WTC11 (cell line): ENCODE data around the gene SAP30BP.

Source experiments
- CTCF ChIP-seq: fragments of 200-600 bp; IDR thresholded peaks from 2 replicates; pipeline ENCODE4 v1.8.0; 2022; ENCODE audit warnings: antibody characterized with exemption
- ZBTB43 ChIP-seq: sonication (generic); formaldehyde crosslinking; IDR thresholded peaks from 2 replicates; pipeline ENCODE4 v1.8.1; 2023; ENCODE audit warnings: mild to moderate bottlenecking, missing genetic modification reagents

- TF ChIP-seq CTCF (no peak), ZBTB43 (CRISPR knock-in tag) (no peak)
Observed at GRCh38 chr17:75641343-75641742, 25.8 kb upstream of the SAP30BP start.
